SU-DHL-6 (cell line): ENCODE measurements around the gene KCNIP4.

Experiments
- EZH2phosphoT487 ChIP-seq: fragments of 200-600 bp; sonication (generic), shearing (Covaris generic); conservative IDR thresholded peaks from 2 replicates; pipeline ENCODE4 v1.6.1; 2018; ENCODE audit warnings: mild to moderate bottlenecking, antibody characterized with exemption, low read length, moderate library complexity, mixed read lengths
- TF ChIP-seq, protein P1 (sequence below): fragments of 200-600 bp; sonication (generic); IDR thresholded peaks from one replicate; pipeline ENCODE4 v1.5.1; 2017; ENCODE audit warnings: antibody characterized with exemption, mild to moderate bottlenecking, low read length, moderate library complexity; ENCODE audit not compliant: insufficient read depth, poor library complexity, severe bottlenecking

DNA sequence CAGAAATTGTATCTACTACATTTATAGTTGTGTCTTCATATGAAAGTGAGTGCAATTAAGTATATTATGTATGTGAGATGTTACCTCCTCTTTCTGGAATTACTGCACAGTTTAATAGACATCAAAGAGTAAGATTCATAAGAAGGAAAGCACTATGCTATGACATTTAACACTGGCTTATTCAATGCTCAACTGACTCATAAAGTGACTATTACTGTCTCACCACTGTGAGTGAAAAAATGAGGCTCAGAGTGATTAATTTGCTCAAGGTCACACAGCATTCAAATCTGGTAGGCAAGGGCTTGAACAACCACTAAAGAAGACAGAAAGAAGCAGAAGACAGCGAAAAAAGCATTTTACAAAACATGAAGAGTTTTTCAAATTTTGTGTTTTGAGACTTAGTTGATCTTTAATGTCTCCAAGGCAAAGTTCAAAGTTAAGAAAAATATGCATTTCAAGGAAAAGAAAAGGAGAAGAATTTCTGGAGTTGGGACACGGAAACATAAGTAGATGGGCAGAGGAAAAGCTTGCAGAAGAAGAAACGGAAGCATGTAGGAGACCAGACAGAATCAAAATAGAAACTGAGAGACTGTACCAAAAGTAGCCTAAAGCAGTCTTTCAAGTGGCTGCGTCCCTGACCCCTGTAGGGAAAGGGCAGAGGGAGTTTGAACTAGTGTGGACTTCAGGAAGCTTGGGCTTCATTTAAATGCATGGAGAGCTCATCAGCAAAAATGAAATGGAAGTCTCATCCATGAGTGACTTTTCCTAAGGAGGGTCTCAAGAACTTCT is 66.3 kb downstream of the KCNIP4 start:
- TF ChIP-seq, protein P1, sequence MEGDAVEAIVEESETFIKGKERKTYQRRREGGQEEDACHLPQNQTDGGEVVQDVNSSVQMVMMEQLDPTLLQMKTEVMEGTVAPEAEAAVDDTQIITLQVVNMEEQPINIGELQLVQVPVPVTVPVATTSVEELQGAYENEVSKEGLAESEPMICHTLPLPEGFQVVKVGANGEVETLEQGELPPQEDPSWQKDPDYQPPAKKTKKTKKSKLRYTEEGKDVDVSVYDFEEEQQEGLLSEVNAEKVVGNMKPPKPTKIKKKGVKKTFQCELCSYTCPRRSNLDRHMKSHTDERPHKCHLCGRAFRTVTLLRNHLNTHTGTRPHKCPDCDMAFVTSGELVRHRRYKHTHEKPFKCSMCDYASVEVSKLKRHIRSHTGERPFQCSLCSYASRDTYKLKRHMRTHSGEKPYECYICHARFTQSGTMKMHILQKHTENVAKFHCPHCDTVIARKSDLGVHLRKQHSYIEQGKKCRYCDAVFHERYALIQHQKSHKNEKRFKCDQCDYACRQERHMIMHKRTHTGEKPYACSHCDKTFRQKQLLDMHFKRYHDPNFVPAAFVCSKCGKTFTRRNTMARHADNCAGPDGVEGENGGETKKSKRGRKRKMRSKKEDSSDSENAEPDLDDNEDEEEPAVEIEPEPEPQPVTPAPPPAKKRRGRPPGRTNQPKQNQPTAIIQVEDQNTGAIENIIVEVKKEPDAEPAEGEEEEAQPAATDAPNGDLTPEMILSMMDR = no peak
- no peak for TF ChIP-seq EZH2phosphoT487
